Gastroesophageal sphincter (tissue), 4 donors: ENCODE measurements around the gene GPR35. TPM values are rescaled to one million over a fixed set of nuclear protein-coding genes. Genes with fewer than 3 reads are reported as not detected.

Experiments
- ATAC-seq: fragments of 150-250 bp; one replicate; pipeline ENCODE4 v1.9.1; 2016; ENCODE audit warnings: mild to moderate bottlenecking, moderate library complexity
- H3K27ac ChIP-seq, 4 donors: fragments of 200-600 bp; sonication (generic) in 3 of 4; 1 replicate in 3 of 4; 2 replicates in 1 of 4; pipeline ENCODE4 v1.5.1; 2016 to 2019
- H3K27me3 ChIP-seq: fragments of 200-600 bp; sonication (generic); one replicate; pipeline ENCODE4 v1.5.1; 2019
- H3K36me3 ChIP-seq, 2 donors: fragments of 200-600 bp; sonication (generic); one replicate each; pipeline ENCODE4 v1.5.1; 2019; ENCODE audit warnings: control low read depth in 1 of 2
- H3K4me1 ChIP-seq, 3 donors: fragments of 200-600 bp; sonication (generic); 1 replicate in 2 of 3; 2 replicates in 1 of 3; pipeline ENCODE4 v1.5.1; 2016 to 2019; ENCODE audit warnings: control low read depth in 2 of 3
- H3K4me3 ChIP-seq, 2 donors: fragments of 200-600 bp; sonication (generic); one replicate each; pipeline ENCODE4 v1.5.1; 2019; ENCODE audit warnings: mild to moderate bottlenecking in 1 of 2, moderate library complexity in 1 of 2
- H3K9me3 ChIP-seq, 3 donors: fragments of 200-600 bp; sonication (generic); one replicate each; pipeline ENCODE4 v1.5.1; 2017 to 2019; ENCODE audit warnings: control low read depth in 2 of 3
- CTCF ChIP-seq, 4 experiments: fragments of 200-600 bp in 2 of 4; fragments of 450-650 bp in 2 of 4; sonication (generic) in 1 of 4; IDR thresholded peaks; one replicate each; pipeline ENCODE4 v1.5.1; 2017 to 2019; ENCODE audit warnings: antibody characterized with exemption in 4 of 4, mild to moderate bottlenecking in 2 of 4, moderate library complexity in 2 of 4
- EP300 ChIP-seq: sonication (generic); formaldehyde crosslinking; IDR thresholded peaks from one replicate; pipeline ENCODE4 v1.6.1; 2017; ENCODE audit warnings: antibody characterized with exemption, mild to moderate bottlenecking
- POLR2A ChIP-seq, 2 donors: fragments of 450-650 bp; IDR thresholded peaks; one replicate each; pipeline ENCODE4 v1.6.1; 2017; ENCODE audit warnings: antibody characterized with exemption in 2 of 2, mild to moderate bottlenecking in 2 of 2, moderate library complexity in 1 of 2
- POLR2AphosphoS5 ChIP-seq: sonication (generic); formaldehyde crosslinking; IDR thresholded peaks from one replicate; pipeline ENCODE4 v1.6.1; 2017; ENCODE audit warnings: antibody characterized with exemption
- WGBS, 2 donors: methylation state at CpG; one replicate each; pipeline ENCODE4 v1.1.5; 2018; ENCODE audit warnings: low coverage in 1 of 2; 5-methylcytosine and 5-hydroxymethylcytosine counted together
- total RNA-seq, 4 donors: library from RNA; depleted of rRNA; stranded (reverse); fragments of >200 nt; gene quantifications; one replicate each; pipeline ENCODE4 v1.1.0, GENCODE V29; 2016

Gene GPR35
- total RNA-seq, 4 donors from 2014 or later = 0.93 to 2.3 (median 1.9) TPM

- Histone ChIP-seq H3K36me3 (peaks cover 0 to 5% of the 10 kb centered on the region in 2 donors), H3K4me3 (no peak overlapping the region), H3K9me3 (peaks cover 0 to 5% (median 0%) of the 10 kb centered on the region in 3 donors), H3K27ac (no peak overlapping the region), H3K4me1 (peaks cover 0 to 3% (median 0%) of the 10 kb centered on the region in 3 donors), H3K27me3 (peaks cover 12% of the 10 kb centered on the region)
- 83% methylated on average over 5 of the region's 50 CpGs; no CpG with 5 or more reads in 1 of the 2 donors for WGBS, 2 donors
- no peak for ATAC-seq
- TF ChIP-seq EP300 (no peak), POLR2A (IDR thresholded peaks at IDR 0.05) (no peak), CTCF (IDR thresholded peaks at IDR 0.05) (no peak), POLR2AphosphoS5 (no peak)
These were observed 4.9 kb downstream of the GPR35 start for GRCh38 chr2:240629968-240630770.

GRCh38 chr2:240630771-240631547, 5.7 kb downstream of the GPR35 start:
- TF ChIP-seq POLR2AphosphoS5 (no peak), CTCF (IDR thresholded peaks at IDR 0.05) (no peak), POLR2A (IDR thresholded peaks at IDR 0.05) (no peak), EP300 (no peak)
- H3K27ac ChIP-seq = no peak overlapping the region
- H3K27me3 ChIP-seq = peaks cover 15% of the 10 kb centered on the region
- H3K4me3 ChIP-seq = no peak overlapping the region
- H3K9me3 ChIP-seq = peaks cover 0 to 5% (median 0%) of the 10 kb centered on the region in 3 donors
- H3K36me3 ChIP-seq = peaks cover 0 to 5% of the 10 kb centered on the region in 2 donors
- H3K4me1 ChIP-seq = no peaks in the 10 kb centered on the region
- no peak for ATAC-seq
- WGBS, 2 donors = 80 to 100% methylated on average over 1 to 2 of the region's 21 CpGs

- WGBS, 2 donors = 80% methylated on average over 3 of the region's 11 CpGs; no CpG with 5 or more reads in 1 of the 2 donors
- peaks cover 0 to 5% (median 0%) of the 10 kb centered on the region in 3 donors for H3K9me3 ChIP-seq
- no peak overlapping the region for H3K4me3 ChIP-seq
- H3K27ac ChIP-seq = no peak overlapping the region
- peaks cover 0 to 5% of the 10 kb centered on the region in 2 donors for H3K36me3 ChIP-seq
- ATAC-seq = no peak
- H3K4me1 ChIP-seq = no peaks in the 10 kb centered on the region
- no peak for TF ChIP-seq POLR2AphosphoS5
- no peak for TF ChIP-seq EP300
- H3K27me3 ChIP-seq = peaks cover 23% of the 10 kb centered on the region
These were observed 6.4 kb downstream of the GPR35 start for GRCh38 chr2:240631548-240632305.

GRCh38 chr2:240632306-240632721, 7.0 kb downstream of the GPR35 start:
- Histone ChIP-seq H3K4me1 (no peaks in the 10 kb centered on the region), H3K9me3 (peaks cover 0 to 5% (median 0%) of the 10 kb centered on the region in 3 donors), H3K36me3 (peaks cover 0 to 5% of the 10 kb centered on the region in 2 donors), H3K27ac (no peak overlapping the region), H3K4me3 (no peak overlapping the region), H3K27me3 (peaks cover 29% of the 10 kb centered on the region)
- TF ChIP-seq EP300 (no peak), POLR2AphosphoS5 (no peak), CTCF (IDR thresholded peaks at IDR 0.05) (no peak), POLR2A (IDR thresholded peaks at IDR 0.05) (no peak)
- no peak for ATAC-seq
- WGBS, 2 donors = 83% methylated on average over 1 of the region's 1 CpG; no CpG with 5 or more reads in 1 of the 2 donors
